ENCODE measurements around the gene CBX4. TPM values are rescaled to one million over a fixed set of nuclear protein-coding genes. Genes with fewer than 3 reads are reported as not detected.

Gene CBX4
- total and polyA plus RNA-seq, 12 donors, result 9.4 to 38.2 (median 24.6) TPM

DNA sequence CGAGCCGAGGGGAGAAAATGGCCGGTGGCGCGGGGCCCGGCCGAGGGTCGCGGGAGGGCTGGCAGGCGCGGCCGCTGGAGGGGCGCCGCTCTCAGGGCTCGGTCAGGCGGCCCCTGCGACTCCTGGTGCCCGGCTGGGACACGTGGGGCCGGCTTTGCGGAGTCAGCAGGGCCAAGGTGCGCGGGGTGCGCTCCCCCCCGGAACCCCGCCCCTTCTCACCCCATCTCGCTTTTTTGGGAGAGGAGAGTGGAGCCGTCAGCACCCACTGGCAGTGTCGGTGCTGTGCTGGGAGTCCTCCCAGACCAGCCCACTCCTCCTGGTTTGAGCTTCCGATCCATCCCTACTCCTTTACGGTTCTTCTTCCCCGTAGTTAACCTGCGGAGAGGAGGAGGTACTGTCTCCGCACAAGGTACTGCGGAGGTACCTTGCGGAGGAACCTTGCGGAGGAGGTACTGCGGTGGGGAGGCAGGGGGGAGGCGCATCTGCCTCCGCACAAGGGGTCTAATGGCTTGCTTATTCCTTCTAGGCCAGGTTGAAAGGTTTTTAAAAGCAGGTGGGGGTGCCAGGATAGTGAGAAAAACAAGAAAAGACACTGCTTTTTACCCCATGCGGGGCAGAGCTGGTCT is 23.3 kb downstream of the CBX4 start:
- DNase-seq, result no peak
- WGBS, 2 donors, result 56 to 60% methylated on average over 34 to 41 of the region's 41 CpGs
- Histone ChIP-seq H3K4me3 (no peak overlapping the region), H3K4me1 (peaks cover 21 to 61% (median 42%) of the 10 kb centered on the region in 9 donors), H3K27me3 (peaks cover 21 to 81% (median 55%) of the 10 kb centered on the region in 7 donors), H3K36me3 (no peaks in the 10 kb centered on the region), H3K9me3 (no peaks in the 10 kb centered on the region), H3K27ac (no peak overlapping the region)
- no peak for TF ChIP-seq CTCF (IDR thresholded peaks at IDR 0.05)
- no peak for ATAC-seq
- intact Hi-C loops (cut with DNase I), result loop anchor here in 1 of 10 donors (2.0 kb wide), 1 partner anchor 15 kb away; no protein-coding TSS in a partner anchor

GRCh38 chr17:79814974-79815835 is 24.0 kb downstream of the CBX4 start:
- Histone ChIP-seq H3K9me3 (no peaks in the 10 kb centered on the region), H3K4me3 (peak overlapping the region in 7 of 10 donors; percentile 17 to 36 (median 31)), H3K27ac (peak overlapping the region in 1 of 10 donors; percentile 26), H3K27me3 (peaks cover 22 to 86% (median 62%) of the 10 kb centered on the region in 7 donors), H3K4me1 (peaks cover 22 to 61% (median 49%) of the 10 kb centered on the region in 9 donors), H3K36me3 (no peaks in the 10 kb centered on the region)
- no peak for TF ChIP-seq CTCF (IDR thresholded peaks at IDR 0.05)
- WGBS, 2 donors, result 13 to 16% methylated on average over 85 to 96 of the region's 96 CpGs
- DNase-seq (peak in 1 of 2 donors; percentile 48), ATAC-seq (peak in 2 of 8 donors; percentile 21 to 39)
- intact Hi-C loops (cut with DNase I), result loop anchor here in 2 of 10 donors (2.0 to 5.0 kb wide), 2 partner anchors 16 to 177 kb away; no protein-coding TSS in a partner anchor

- Histone ChIP-seq H3K27ac (no peak overlapping the region), H3K4me3 (peak overlapping the region in 7 of 10 donors; percentile 17 to 36 (median 31)), H3K27me3 (peaks cover 26 to 93% (median 70%) of the 10 kb centered on the region in 7 donors), H3K36me3 (no peaks in the 10 kb centered on the region), H3K4me1 (peaks cover 22 to 61% (median 48%) of the 10 kb centered on the region in 9 donors), H3K9me3 (no peaks in the 10 kb centered on the region)
- TF ChIP-seq CTCF (IDR thresholded peaks at IDR 0.05), result no peak
- 32 to 42% methylated on average over 40 to 43 of the region's 43 CpGs for WGBS, 2 donors
- DNase-seq (no peak), ATAC-seq (no peak)
- intact Hi-C loops (cut with DNase I), result loop anchor here in 2 of 10 donors (2.0 to 5.0 kb wide), 2 partner anchors 16 to 178 kb away; no protein-coding TSS in a partner anchor
These were observed 24.9 kb downstream of the CBX4 start for GRCh38 chr17:79814127-79814973.
